ENCODE results near the gene NAV2.

The NAV2 gene

DNA sequence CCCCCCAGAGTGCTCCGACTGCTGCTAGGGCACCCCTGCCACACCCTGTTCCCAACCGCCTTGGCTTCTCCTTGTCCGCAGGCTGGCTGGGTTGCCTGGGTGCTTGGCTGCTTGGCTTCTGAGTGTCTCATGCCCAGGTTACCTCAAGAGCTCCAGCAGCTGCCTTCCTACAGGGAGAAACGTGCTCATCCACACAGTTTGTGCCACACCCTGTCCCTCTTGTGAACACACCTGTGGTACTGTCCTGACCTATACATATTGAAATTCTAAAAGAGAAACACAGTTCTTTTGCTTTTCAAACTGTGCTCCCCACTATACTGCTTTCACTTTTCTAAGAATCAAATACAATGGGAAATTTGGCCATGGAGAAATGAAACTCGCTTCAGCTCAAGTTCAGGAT, 256.2 kb downstream of the NAV2 start:
- no peak for DNase-seq (ENCODE audit: low read depth, low spot score)

DNA sequence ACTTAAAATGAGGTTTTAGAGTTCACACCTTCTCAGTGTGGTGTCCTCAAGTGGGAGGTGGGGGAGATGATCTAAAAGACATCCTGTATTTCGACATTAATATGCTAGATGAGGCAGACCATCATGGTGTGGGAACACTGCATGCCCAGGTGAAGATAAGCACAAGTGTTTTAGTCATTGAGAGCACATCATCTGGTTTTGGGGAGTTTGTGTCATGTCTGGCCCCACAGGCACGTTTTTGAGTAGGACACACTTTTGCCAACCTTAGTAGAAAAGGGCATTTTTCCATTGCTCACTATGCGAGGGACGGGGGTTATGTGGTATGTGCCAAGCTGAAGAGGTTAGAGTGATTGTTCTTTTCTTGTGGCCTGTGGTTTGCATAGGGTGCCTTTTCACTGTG, 258.3 kb downstream of the NAV2 start:
- no peak for DNase-seq (ENCODE audit: low read depth, low spot score)

DNA sequence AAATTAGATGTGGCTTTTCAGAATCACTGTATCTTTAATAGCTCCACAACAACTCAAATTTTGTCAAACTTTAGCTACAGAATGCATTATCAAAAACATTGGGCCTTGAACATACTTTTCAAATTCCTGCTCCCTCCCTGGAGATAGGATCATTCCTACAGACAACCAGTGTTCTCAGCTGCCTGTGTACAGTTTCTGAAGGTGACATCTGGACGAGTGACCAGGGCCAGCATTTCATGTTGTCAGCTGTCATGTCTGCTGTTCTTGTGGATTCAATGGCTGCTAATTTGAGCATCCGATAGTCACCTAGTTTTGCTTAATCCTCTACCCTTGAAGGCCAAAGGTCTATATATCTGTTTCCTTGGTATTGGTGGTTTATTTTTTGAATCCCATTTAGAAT, 259.5 kb downstream of the NAV2 start:
- DNase-seq (ENCODE audit: low read depth, low spot score) = no peak

DNA sequence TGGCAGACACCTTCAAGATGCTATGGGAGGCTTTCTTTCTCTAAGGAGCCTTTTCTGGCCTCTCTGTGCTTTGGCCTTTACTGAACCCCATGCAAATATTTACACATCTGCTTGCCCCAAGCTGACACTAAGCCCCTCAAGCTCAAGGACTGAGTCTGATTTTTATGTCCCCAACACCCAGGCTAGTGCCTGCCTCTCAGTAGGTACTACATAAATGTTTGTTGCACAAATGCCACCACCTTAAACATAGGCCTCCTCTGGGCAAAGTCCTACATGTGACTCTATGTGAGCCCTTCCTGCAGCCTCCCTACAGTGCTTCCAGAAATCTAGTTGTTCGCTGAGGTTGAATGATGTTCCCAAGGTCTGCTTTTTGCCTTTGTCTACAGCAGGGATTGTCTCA, 260.0 kb downstream of the NAV2 start:
- DNase-seq (ENCODE audit: low read depth, low spot score) = no peak

DNA sequence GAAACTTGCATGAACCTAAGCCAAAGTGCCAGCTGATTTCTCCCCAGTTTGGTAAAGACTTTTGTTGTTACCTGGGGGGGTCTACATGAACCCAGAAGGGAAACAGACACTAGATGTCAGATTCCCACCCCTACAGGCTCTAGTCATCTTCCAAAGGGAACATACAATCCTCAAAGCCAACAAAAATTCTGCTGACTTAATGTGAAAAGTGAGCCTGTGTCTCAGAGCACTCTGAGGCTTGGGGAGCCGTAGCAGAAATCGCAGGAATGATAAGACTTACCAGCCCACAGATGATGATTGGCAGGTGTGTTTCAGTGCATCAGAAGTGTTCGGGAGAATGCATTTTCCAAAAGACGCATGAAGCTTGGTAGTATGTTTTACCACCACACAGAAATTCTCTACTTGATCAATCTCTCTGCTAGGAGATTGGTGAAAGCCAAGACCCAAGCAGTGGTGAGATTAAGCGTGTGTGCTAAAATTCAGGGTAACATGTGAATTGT, 260.5 kb downstream of the NAV2 start:
- DNase-seq (ENCODE audit: low read depth, low spot score) = no peak

DNA sequence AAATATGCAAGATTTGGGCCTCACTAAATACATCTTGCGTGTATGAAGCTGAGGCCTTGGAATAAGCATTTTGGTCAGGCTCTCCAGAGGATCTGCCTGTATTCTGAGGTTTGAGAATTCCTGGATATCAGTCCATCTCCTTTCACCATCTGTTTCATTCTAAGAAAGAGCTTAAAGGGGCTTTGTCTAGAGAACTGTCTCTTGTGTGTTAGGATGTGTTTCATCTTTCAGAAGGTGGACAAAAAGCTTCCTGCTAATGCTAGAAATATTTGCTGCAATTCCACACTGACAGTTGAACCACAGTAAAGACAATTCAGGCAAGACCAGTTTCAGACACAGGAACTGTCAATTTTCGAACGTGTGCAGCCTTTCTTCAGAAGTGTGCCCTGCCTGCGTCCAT, 262.2 kb downstream of the NAV2 start:
- DNase-seq (ENCODE audit: low read depth, low spot score) = no peak

DNA sequence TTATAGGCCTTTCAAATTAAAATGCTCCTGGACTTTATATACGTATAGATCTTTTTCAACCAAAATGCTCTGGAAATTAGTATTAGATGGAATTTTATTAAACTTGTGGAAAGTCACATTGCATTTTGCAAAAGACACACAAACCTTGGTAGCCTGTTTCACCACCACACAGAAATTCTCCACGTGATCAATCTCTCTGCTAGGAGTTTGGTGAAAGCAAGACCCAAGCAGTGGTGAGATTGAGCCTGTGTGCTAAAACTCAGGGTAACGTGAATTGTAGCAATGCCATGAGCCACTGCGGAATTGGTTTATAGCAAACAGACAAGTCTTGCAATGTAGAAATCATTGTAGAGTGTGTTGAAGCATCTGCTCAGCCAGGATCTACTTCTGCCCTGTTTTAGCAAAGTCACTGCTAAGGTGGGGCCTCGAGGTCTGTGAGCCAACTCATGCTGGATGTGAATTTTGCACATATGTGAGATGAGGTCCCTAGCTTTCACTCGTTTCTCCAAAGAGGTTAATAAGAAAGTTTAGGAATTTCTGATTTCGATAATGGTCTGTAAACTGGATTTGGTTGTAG, 262.9 kb downstream of the NAV2 start:
- no peak for DNase-seq (ENCODE audit: low read depth, low spot score)

DNA sequence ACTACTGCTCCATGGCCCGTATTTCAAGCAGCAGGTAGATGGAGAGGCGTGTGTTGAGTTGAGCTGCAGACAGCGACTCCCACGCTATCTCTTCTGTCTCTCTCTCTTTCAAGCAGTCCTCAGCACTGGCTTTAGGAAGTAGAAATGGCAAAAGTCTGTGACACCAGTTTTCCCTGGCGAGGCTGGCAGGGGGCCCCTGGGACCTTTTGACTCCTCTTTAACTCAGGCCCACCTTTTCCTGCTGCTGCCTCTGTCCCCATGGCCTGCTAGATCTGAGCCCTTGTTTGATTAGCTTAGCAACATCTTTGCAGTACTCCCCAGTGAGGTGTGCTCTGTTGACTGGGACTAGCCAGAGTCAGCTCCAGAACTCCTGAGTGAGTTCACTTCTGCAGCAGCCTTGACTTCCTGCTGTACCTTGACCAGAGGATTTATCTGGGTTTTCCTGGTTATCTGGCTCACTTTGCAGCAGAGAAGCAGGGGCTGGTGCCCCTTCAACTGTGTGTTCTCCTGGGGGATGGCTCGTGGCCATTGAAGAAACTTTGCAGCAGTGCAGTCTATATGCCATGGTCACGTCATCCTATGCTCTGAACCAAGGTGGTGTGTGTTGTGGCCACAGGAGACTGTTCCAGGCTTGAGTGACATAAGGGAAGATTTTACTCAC, 263.8 kb downstream of the NAV2 start:
- DNase-seq (ENCODE audit: low read depth, low spot score) = no peak

DNA sequence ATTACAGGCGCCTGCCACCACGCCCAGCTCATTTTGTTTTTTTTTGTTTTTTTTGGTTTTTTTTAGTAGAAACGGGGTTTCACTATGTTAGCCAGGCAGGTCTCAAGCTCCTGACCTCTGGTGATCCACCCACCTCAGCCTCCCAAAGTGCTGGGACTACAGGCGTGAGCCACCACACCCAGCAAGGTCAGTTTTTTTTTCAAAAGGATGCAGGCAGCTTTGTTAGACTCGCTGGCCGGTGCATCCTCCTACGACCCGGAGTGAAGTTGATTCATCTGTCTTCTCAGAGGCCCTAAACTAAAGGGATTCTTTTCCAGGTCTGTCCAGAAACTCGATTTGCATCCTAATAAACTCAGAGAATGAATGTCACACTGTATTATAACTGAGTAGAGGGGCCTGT, 265.3 kb downstream of the NAV2 start:
- DNase-seq (ENCODE audit: low read depth, low spot score) = no peak

DNA sequence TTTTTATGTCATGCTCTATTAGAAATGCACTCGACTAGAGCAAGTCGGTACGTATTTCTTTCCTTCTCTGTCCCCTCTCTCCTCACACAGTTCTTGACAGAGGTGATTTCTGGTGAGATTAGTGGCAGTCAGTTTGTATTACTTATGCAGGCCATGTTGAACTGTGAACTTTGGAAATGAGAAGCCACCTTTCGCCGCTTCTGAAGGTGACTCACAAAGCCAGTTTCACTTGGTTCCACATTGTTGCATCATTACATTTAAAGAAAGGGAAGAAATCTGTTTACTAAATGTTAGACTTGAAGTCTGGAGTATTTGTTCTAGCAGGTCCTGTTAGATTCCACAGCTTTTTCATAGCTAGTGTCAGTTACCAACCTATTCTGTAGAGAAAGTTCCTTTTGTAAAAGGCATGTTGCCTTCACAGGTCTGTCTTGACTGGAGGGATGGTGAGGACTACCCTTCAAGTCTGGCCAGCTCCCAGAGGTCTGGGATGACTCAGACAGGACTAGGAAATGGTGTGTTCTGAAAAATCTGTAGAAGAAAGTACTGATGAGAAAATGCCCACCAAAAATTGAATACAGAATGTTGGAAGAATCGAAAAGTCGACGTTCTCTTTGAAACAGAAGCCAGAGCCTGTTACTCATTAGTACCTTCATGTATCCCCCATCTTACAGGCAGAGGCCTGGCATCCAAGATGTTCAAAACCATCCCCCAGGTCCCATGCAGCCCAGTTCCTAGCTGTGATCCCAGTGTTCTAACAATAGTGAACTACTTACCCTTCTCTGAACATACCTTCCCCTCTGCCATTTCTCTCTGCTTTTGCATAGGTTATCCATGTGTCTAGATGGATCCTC, 266.3 kb downstream of the NAV2 start:
- no peak for DNase-seq (ENCODE audit: low read depth, low spot score)

DNA sequence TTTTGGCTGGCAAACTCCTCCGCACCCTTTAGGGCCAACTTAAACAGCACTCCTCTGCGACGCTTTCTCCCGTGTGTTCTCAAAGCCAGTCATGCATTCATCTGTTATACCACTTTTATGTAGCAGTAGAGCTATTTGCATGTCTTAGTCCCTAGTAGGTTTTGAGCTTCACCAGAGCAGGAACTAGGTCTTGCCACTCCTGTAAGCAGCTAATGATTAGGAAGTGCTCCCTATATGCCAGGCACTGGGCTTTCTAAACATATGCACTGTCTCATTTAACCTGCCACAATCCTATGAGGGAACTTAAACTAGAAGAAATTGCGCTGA, 266.8 kb downstream of the NAV2 start:
- DNase-seq (ENCODE audit: low read depth, low spot score) = no peak

DNA sequence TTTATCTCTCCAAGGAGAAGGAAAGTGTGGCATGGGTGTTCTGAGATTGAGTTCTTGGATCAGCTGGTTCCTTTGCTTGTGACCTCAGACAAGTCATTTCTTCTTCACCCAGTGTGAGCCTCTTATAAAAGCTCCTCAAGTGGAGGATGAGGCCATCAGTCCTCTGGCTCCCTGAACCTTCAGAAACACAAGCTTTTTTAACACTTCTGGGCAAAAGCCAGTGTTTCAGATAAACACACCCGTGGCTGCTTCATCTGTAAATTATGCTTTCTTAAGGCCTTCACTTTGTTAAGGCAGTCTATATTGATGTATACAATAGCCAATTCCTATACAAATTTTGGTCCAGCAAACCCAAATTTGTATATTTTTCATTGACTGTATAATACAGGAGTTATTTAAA, 267.8 kb downstream of the NAV2 start:
- DNase-seq (ENCODE audit: low read depth, low spot score) = no peak

DNA sequence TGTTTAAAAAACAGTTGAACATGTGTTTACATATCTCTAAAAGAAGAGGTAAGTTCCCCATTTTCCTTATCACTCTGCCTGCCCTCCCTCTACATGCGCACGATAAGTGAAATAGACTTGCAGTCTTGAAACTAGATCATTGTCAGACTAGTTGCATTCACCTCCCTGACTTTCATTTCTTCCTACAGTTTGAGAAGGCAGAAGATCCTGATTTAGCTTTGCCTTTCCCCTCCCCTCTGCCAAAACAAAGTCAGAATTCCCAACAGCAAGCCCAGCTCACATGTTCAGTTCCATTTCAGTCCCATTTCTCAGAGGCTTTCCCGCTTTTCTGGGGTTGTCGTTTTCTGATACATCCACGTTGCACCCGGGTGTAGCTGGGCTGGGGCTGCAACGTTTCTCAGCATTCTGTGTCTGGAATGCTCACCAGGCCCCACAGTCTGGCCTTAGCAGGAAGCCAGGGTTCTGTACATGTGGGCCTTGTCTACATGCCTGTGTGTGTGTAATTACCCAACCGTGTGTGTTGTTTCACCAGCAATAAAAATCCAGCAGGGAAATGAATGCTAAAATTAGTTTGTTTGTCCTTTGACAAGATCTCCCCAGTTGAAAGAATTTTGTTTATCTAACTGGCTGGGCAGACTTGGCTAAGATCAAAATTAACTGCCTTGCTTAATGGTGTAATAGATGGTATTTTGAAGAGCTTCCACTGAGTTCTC, 268.5 kb downstream of the NAV2 start:
- no peak for DNase-seq (ENCODE audit: low read depth, low spot score)

DNA sequence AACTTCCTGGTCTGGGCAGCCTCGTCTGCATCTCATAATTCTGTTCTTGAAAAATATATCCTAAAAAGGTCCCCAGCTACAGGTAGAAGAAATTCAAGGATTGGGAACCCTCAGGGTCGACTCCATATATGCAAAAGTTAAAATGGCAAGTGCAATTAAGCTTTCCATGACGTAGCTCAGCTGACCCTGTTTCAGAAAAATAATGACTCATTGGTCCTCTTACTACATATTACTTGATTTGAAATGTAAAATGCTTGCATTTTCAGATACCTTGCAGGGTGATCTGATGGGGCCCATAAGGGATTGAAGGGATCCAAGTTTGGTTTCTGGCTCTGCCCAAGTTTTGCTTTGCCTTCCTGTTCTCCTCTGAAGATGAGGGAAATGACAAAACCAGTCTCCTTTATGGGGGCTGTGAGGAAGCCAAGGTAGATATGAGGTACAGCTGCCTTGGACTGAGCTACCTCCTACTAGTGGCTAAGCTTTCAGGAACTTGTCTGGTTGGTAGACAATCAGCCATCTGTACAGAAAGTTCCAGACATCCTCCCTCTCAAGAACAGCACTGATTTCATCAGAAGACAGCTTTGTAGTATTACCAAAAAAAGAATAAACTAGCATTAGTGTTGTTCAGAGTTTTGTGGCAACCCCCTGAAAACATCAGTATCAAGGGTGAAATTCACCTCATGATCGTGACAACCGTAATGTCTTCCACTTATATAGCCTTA, 270.3 kb downstream of the NAV2 start:
- DNase-seq (ENCODE audit: low read depth, low spot score) = no peak

DNA sequence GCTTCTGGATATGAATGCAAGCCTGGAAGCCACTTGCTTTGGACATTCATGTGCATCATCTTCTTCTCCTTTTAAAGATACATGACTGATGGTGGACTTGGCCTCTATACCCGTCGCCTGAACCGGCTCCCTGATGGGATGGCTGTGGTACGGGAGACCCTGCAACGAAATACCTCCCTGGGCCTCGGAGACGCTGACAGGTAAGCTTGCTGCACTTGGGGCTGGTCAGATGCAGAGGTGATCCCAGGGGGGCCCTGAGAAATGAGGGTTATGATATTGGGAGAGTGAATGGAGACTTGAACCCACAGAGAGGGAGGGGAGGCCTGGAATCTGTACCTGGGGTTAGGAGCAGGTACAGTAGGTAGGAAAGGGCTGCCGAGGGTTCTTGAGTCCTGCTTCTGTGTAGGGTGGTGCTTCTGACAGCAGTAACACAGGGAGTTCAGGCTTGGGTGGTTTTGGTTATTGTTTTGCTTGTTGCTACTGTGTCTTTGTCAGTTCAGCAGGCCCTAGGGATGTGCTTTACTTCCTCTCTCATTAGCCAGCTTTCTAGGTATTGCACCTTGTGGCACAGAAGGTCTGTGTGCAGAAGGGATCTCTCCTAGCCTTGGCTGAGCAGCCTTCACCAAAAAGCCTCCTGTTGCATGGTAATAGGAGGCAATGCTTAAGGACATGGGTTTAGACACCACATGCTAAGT, 271.6 kb downstream of the NAV2 start:
- DNase-seq (ENCODE audit: low read depth, low spot score) = no peak

DNA sequence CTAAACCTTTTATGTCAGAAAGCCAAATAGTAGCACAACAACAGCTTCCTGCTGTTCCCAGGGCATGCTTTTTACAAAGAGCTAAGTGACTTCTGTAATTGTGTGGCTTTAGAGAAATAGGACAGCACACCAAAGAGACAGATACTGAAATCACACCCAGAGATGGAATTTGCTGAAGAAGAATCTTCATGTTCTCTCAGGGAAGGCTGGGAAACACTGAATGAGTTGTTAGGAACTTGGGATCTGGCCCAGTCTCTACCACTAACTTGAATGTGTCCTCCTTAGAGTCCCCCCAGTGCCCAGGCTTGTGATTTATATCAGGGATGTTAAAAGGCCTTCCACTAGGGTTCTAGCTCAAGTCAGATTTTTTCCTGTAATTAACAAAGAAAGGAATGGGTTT, 272.5 kb downstream of the NAV2 start:
- DNase-seq (ENCODE audit: low read depth, low spot score) = no peak

DNA sequence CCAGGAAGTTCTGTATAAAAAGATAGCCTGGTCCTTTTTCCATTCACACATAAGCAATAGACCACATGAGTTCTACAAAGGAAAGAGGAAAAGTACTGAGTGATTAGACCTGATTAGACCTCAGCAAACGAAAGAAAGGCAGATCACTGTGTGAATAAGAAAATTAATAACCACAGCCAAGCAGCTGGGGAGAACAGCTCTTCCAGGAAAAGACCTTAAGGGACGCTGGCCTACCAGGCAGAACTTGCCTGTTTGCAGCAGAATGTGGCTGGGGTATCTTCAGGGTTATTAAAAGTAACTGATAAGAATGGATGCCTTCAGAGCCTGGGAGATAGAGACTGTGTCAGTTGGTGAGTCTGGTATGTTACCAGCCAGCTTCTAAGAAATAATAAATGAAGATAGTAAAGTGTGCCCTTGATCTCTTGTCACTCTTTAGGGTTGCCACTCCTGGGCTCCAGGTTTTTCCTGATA, 274.7 kb downstream of the NAV2 start:
- DNase-seq (ENCODE audit: low read depth, low spot score) = no peak

DNA sequence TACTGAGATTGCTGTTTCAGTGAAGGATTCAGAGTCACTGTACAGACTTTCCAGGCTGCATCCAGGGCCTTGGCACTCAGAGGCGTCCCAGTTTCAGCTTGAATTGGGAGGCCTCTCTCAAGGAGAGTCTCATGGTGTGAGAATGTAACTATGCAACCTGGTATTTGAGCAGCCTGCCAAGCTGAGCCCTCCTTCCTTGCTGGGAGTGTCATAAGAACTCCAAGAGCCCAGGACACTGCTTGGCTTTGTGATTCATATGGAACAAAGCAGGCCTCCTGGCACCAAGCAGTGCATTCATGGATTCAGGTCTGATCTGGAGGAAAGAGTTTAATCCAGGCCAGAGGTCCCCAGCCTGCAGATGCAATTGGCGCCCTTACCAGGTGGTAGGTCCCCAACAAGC, 276.0 kb downstream of the NAV2 start:
- no peak for DNase-seq (ENCODE audit: low read depth, low spot score)

DNA sequence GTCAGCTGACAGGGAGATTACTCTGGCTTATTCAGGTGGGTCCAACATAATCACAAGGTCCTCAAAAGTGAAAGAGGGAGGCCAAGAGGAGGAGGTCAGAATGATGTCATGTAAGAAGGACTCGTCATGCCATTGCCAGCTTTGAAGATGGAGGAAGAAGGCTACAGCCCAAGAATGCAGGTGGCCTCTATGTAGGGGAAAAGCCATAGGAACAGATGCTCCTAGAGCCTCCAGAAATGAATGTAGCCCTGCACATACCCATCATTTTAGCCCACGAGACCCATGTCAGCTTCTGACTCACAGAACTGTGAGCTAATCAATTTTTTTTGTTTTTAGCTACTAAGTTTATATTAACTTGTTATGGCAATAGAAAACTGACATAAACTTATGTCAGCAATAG, 276.6 kb downstream of the NAV2 start:
- no peak for DNase-seq (ENCODE audit: low read depth, low spot score)

DNA sequence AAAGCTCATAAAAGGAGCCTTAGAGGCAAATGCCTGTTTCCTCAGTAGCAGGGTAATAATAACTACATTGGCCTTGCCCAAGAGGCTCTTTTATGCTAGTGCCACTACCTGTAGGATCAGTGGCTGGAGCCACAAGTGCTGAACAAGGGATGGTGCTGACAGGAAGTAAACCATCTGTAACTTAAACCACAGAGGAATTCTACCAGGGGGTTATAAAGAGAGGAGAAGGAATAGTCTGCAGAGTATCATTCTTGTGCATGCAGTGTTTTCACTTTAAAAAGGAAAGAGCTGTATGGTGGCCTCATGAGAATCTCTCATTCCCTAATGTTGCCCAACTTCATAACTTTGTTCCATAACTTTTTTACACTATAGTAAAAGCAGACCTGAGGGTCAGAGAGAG, 279.5 kb downstream of the NAV2 start:
- DNase-seq (ENCODE audit: low read depth, low spot score) = no peak

DNA sequence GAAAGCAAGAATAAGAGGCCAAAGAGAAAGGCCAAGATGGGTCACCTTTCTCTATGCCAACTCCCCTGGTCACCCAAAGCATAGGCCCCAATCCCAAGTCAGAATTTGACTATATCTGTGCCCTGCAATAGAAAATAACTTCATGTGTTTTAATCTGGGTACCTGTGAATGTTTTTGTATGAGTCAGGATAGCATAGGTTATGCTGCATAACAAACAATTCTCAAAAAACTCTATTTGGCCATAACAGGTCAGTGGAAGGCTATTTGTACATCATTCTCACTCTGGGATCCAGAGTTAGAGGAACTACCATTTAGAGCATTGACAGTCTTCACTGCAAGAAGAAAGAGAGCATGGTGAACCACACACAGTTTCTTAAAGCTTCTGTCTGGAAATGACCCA, 280.4 kb downstream of the NAV2 start:
- DNase-seq (ENCODE audit: low read depth, low spot score) = no peak

All from activated CD4-positive, CD25-positive, alpha-beta regulatory T cell treated with anti-CD3 and anti-CD28 coated beads, Interleukin-2, amount 50 U/mL, for 16 hours (primary cell).